ENCODE results near the gene GBX2. TPM values are rescaled to one million over a fixed set of nuclear protein-coding genes. Genes with fewer than 3 reads are reported as not detected.

Gene GBX2
- total and polyA plus RNA-seq, 10 of the 15 experiments (the other 5 are each of a cell fraction or from before 2014, with no cell fraction given), result not detected

DNA sequence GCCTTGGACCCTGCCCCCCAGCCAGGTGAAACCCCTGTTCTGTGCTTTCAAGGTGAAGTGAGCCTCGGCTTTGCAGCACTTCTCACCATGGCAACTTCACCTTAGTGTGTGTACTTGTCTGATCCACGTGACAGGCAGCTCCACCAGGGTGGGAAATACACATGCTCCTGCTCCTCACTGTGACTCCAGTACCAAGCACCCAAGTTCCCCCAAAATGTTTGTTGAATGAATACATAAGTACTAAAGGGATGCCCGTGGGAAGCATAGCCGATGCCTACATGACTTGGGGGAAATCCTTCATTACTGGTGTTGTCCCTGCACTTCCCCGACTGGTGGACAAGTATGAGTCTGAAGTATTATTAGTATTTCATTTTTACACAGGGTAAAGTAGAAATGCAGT lies 41.8 kb upstream of the GBX2 start:
- CTCF ChIA-PET, result no interaction called here
- Histone ChIP-seq H3K36me3 (ENCODE audit: control insufficient read depth in 2 of 2, insufficient read depth in 2 of 2, low read length in 1 of 2) (no peaks in the 10 kb centered on the region), H3K27me3 (replicated peaks in 1 of 2; ENCODE audit: control insufficient read depth in 2 of 2, insufficient read depth in 2 of 2, low read length in 1 of 2) (peaks cover 0 to 2% of the 10 kb centered on the region in 2 experiments; a peak in 2 of 4 replicates), H2AFZ (ENCODE audit: control insufficient read depth, low read depth, low read length) (no peak overlapping the region), H3K9ac (ENCODE audit: control insufficient read depth, insufficient read depth, low read length) (no peak overlapping the region), H3K4me3 (no peak overlapping the region), H3K79me2 (ENCODE audit: control insufficient read depth, insufficient read depth, low read length) (no peaks in the 10 kb centered on the region), H4K20me1 (ENCODE audit: control insufficient read depth, insufficient read depth) (no peaks in the 10 kb centered on the region), H3K27ac (ENCODE audit: control insufficient read depth, insufficient read depth) (no peak overlapping the region), H3K4me1 (ENCODE audit: control insufficient read depth, insufficient read depth, low read length) (no peaks in the 10 kb centered on the region), H3K4me2 (ENCODE audit: control insufficient read depth, insufficient read depth) (no peak overlapping the region), H3K9me3 (replicated peaks; ENCODE audit: control insufficient read depth, insufficient read depth, low read length) (no peaks in the 10 kb centered on the region)
- intact Hi-C loops (cut with micrococcal nuclease; ENCODE audit: unreplicated experiment), result no loop called here
- POLR2A ChIA-PET, result no interaction called here
- FAIRE-seq, result no peak
- SMC1A ChIA-PET (ENCODE audit: uncharacterized antibody, unreplicated experiment), result no interaction called here
- RAD21 ChIA-PET (ENCODE audit: unreplicated experiment), result no interaction called here
- no TSS peak for BruUV-seq (replicated peaks)
- no peak for DNase-seq (ENCODE audit: low read depth, low spot score)
- ATAC-seq, result no peak
- 4% methylated on average over 5 of the region's 5 CpGs for WGBS (ENCODE audit: insufficient coverage, insufficient replicate concordance, low lambda C conversion rate, missing lambda C conversion rate)
- in situ Hi-C loops (cut with MboI), result no loop called here
- TF ChIP-seq, protein P1, sequence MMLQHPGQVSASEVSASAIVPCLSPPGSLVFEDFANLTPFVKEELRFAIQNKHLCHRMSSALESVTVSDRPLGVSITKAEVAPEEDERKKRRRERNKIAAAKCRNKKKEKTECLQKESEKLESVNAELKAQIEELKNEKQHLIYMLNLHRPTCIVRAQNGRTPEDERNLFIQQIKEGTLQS (IDR thresholded peaks at IDR 0.05; ENCODE audit: borderline replicate concordance, extremely low read depth, low read depth, low read length), result no peak
- TF ChIP-seq NFXL1 (IDR thresholded peaks at IDR 0.05; ENCODE audit: borderline replicate concordance), result no peak
- no peak for TF ChIP-seq MYC (IDR thresholded peaks at IDR 0.05; ENCODE audit: insufficient read depth, insufficient read length, insufficient replicate concordance, low read length, severe bottlenecking)
- TF ChIP-seq YY1 (IDR thresholded peaks at IDR 0.05; ENCODE audit: low read depth, low read length), result no peak

DNA sequence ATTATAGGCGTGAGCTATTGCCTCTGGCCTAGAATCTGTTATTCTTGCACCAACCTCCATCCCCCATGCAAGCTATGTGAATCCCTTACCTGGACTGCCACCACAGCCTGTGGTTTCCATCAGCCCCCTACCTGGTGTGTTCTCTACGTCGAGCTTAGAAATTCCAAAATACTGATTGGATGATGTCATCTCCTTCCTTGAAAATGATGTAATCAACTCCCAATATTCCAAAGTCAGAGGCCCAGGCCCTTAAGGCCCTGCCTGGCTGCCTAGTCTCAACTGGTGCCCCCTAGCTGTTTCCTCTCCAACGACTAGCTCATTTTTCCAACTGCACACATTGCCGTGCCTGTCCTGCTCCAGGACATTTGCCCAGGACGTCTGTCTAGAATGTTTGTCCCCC lies 41.3 kb upstream of the GBX2 start:
- Histone ChIP-seq H3K79me2 (ENCODE audit: control insufficient read depth, insufficient read depth, low read length) (no peaks in the 10 kb centered on the region), H2AFZ (ENCODE audit: control insufficient read depth, low read depth, low read length) (no peak overlapping the region), H3K36me3 (ENCODE audit: control insufficient read depth in 2 of 2, insufficient read depth in 2 of 2, low read length in 1 of 2) (no peaks in the 10 kb centered on the region), H3K27ac (ENCODE audit: control insufficient read depth, insufficient read depth) (no peak overlapping the region), H3K4me3 (no peak overlapping the region), H3K4me2 (ENCODE audit: control insufficient read depth, insufficient read depth) (no peak overlapping the region), H4K20me1 (ENCODE audit: control insufficient read depth, insufficient read depth) (no peaks in the 10 kb centered on the region), H3K27me3 (replicated peaks in 1 of 2; ENCODE audit: control insufficient read depth in 2 of 2, insufficient read depth in 2 of 2, low read length in 1 of 2) (peaks cover 0 to 2% of the 10 kb centered on the region in 2 experiments; a peak in 2 of 4 replicates), H3K9me3 (replicated peaks; ENCODE audit: control insufficient read depth, insufficient read depth, low read length) (no peaks in the 10 kb centered on the region), H3K9ac (ENCODE audit: control insufficient read depth, insufficient read depth, low read length) (no peak overlapping the region), H3K4me1 (ENCODE audit: control insufficient read depth, insufficient read depth, low read length) (no peaks in the 10 kb centered on the region)
- ChIA-PET SMC1A (ENCODE audit: uncharacterized antibody, unreplicated experiment) (interaction anchor here (0.8 kb wide), 1 partner anchor 444 kb away, joined by 3 read pairs; no protein-coding TSS in a partner anchor), RAD21 (ENCODE audit: unreplicated experiment) (no interaction called here), CTCF (no interaction called here), POLR2A (no interaction called here)
- in situ Hi-C loops (cut with MboI), result no loop called here
- ATAC-seq (no peak), FAIRE-seq (no peak), DNase-seq (ENCODE audit: low read depth, low spot score) (no peak)
- BruUV-seq (replicated peaks), result no TSS peak
- whole genome bisulfite sequencing (ENCODE audit: insufficient coverage, insufficient replicate concordance, low lambda C conversion rate, missing lambda C conversion rate), result 23% methylated on average over 6 of the region's 6 CpGs
- intact Hi-C loops (cut with micrococcal nuclease; ENCODE audit: unreplicated experiment), result no loop called here
- no peak for TF ChIP-seq TCF3 (IDR thresholded peaks at IDR 0.05; ENCODE audit: borderline replicate concordance, insufficient read depth, low read depth, low read length)
- TF ChIP-seq SIN3A (IDR thresholded peaks at IDR 0.05; ENCODE audit: low read depth, low read length), result no peak
- no peak for TF ChIP-seq RAD21 (IDR thresholded peaks at IDR 0.05; ENCODE audit: insufficient read depth, low read depth, low read length)
- TF ChIP-seq, protein P2, sequence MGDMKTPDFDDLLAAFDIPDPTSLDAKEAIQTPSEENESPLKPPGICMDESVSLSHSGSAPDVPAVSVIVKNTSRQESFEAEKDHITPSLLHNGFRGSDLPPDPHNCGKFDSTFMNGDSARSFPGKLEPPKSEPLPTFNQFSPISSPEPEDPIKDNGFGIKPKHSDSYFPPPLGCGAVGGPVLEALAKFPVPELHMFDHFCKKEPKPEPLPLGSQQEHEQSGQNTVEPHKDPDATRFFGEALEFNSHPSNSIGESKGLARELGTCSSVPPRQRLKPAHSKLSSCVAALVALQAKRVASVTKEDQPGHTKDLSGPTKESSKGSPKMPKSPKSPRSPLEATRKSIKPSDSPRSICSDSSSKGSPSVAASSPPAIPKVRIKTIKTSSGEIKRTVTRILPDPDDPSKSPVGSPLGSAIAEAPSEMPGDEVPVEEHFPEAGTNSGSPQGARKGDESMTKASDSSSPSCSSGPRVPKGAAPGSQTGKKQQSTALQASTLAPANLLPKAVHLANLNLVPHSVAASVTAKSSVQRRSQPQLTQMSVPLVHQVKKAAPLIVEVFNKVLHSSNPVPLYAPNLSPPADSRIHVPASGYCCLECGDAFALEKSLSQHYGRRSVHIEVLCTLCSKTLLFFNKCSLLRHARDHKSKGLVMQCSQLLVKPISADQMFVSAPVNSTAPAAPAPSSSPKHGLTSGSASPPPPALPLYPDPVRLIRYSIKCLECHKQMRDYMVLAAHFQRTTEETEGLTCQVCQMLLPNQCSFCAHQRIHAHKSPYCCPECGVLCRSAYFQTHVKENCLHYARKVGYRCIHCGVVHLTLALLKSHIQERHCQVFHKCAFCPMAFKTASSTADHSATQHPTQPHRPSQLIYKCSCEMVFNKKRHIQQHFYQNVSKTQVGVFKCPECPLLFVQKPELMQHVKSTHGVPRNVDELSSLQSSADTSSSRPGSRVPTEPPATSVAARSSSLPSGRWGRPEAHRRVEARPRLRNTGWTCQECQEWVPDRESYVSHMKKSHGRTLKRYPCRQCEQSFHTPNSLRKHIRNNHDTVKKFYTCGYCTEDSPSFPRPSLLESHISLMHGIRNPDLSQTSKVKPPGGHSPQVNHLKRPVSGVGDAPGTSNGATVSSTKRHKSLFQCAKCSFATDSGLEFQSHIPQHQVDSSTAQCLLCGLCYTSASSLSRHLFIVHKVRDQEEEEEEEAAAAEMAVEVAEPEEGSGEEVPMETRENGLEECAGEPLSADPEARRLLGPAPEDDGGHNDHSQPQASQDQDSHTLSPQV (IDR thresholded peaks at IDR 0.05), result no peak
- no peak for TF ChIP-seq ZNF384 (IDR thresholded peaks at IDR 0.05; ENCODE audit: borderline replicate concordance, low read depth, low read length)

All from GM12878 (cell line).